Activated T-cell treated with anti-CD3 and anti-CD28 coated beads, Interleukin-2, amount 50 U/mL, for 48 hours (primary cell): ENCODE data around the gene TRAPPC14.
A peak's percentile ranks its signal among the peaks of the same experiment; 100 is the strongest.
"Not testable (repeated sequence)": the region's sequence is repeated elsewhere in the genome, so short reads cannot be mapped to it uniquely, and the experiment has no call there.

Experiments used
- DNase-seq, 2 experiments: peaks; one replicate each; pipeline ENCODE4 v3.0.0-alpha.2; 2020

Gene TRAPPC14, protein sequence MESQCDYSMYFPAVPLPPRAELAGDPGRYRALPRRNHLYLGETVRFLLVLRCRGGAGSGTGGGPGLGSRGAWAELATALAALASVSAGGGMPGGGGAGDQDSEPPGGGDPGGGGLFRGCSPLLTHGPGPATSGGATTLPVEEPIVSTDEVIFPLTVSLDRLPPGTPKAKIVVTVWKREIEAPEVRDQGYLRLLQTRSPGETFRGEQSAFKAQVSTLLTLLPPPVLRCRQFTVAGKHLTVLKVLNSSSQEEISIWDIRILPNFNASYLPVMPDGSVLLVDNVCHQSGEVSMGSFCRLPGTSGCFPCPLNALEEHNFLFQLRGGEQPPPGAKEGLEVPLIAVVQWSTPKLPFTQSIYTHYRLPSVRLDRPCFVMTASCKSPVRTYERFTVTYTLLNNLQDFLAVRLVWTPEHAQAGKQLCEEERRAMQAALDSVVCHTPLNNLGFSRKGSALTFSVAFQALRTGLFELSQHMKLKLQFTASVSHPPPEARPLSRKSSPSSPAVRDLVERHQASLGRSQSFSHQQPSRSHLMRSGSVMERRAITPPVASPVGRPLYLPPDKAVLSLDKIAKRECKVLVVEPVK

GRCh38 chr7:100158229-100159098 lies at the start of gene TRAPPC14:
Gene TRAPPC14 (minus strand): TSS chr7:100158723. CDS start chr7:100158499, 224 bp downstream.
- DNase-seq: peak; percentile 94 to 96

DNA sequence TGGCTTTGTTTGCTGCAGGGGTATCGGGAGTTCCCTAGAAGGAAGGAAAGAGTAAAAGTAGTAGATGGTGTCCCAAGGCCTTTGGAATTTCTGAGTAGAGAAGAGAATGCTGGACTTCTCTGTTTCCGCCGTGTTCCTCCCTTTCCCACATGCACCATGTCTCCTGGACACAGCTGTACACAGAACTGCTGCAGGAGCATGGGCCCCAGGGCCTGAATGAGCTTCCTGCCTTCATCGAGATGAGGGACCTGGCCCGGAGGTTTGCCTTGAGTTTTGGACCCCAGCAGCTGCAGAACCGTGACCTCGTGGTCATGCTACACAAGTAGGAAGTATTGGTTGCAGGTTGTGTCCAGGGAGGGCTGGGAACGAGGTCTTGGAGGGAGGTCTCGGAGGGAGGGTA lies 45.9 kb upstream of the TRAPPC14 start:
- no peak for DNase-seq

- no peak for DNase-seq
These were observed 42.2 kb upstream of the TRAPPC14 start for GRCh38 chr7:100200693-100201092.

GRCh38 chr7:100198266-100198665 lies 39.7 kb upstream of the TRAPPC14 start:
- no peak for DNase-seq

GRCh38 chr7:100195901-100196322 lies 37.4 kb upstream of the TRAPPC14 start:
- DNase-seq: not testable (repeated sequence)

- no peak for DNase-seq
These were observed 36.7 kb upstream of the TRAPPC14 start for GRCh38 chr7:100195222-100195621.

DNA sequence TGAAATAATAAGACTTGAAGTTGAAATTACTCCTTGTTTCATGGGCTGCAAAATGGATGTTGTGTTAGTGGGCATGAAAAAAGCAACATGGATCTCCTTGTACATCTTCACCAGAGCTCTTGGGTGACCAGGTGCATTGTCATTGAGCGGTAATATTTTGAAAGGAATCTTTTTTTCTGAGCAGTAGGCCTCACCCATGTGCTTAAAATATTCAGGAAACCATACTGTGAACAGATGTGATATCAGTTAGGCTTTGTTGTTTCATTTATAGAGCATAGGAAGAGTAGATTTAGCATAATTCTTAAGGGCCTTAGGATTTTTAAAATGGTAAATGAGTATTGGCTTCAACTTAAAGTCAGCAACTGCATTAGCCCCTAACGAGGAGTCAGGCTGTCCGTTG lies 34.4 kb upstream of the TRAPPC14 start:
- no peak for DNase-seq

GRCh38 chr7:100192281-100192862 lies 33.8 kb upstream of the TRAPPC14 start:
- DNase-seq: not testable (repeated sequence)

DNA sequence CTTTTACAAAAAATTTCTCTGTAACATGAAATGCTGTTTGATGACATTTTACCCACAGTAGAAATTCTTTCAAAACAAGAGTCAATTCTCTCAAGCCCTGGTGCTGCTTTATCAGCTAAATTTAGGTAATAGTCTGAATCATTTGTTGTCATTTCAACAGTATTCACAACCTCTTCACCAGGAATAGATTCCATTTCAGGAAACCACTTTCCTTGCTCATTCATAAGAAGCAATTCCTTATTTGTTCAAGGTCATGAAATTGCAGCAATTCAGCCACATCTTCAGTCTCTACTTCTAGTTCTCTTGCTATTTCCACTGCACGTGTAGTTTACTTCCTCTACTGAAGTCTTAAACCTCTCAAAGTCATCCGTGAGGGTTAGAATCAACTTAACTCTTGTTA lies 33.3 kb upstream of the TRAPPC14 start:
- DNase-seq: no peak

- no peak for DNase-seq
These were observed 31.7 kb upstream of the TRAPPC14 start for GRCh38 chr7:100190048-100190711.

DNA sequence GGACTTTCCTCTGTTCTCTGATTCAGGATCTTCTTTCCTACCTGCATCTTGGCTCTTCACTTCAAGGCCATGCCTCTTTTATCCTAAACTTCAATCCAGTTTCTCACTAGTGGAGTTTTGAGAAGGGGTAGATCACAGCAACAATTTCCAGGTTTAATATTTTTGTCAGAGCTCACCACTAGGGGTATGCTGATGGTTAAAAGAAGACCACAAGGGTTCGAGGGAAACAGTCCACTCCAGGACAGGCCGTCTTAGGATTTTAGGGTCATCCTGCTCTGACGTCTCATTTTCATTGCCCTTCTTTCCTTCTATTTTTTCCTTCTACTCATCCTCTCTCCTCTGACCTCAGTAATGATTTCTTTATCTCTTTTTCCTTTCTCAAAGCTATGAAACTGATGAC lies 30.5 kb upstream of the TRAPPC14 start:
- no peak for DNase-seq

DNA sequence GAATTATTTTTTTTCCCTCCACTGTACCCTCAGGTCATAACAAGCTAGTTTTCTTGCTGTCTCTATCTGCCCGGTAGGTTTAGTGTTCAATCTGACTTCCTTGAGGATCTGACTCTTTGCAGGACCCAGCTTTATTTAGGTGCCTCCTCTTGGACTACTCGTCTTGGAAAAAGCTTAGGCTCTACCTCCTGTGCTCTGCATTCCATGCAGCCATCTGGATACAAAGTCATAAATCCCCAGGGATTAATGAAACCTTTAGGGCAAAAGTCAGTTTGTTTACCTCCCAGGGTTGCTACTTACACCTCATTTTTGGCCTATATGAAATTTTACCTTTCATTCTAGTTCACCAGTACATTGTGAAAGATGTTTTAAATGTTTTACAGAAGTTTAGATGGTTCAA lies 27.2 kb upstream of the TRAPPC14 start:
- no peak for DNase-seq

DNA sequence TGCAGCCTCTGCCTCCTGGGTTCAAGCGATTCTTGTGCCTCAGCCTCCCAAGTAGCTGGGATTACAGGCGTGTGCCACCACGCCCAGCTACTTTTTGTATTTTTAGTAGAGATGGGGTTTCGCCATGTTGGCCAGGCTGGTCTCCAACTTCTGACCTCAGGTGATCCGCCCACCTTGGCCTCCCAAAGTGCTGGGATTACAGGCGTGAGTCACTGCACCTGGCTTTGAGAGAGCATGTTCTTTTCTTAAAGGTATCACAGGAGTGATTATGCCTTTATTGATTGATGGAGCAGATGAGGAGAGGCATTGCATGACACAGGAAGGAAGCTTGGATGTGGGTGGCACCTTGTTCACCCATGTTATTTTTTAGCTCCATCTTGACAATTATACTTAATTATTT lies 24.6 kb upstream of the TRAPPC14 start:
- not testable (repeated sequence) for DNase-seq

DNA sequence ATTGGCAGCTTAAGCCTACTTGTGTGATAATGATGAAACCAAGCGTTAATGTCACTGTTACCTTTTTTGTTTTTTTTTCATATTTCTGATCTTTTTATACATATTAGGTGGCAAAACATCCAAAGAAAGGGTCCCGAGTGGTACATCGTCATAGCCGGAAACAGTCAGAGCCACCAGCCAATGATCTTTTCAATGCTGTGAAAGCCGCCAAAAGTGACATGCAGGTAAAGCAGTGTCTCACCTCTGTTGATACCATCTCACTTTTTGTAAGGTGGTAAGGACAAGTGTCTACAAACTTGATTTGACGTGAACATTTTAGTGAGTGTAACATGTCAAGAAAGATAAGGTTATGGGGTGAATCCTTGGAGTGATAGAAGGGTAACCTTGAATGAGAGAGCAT lies 24.1 kb upstream of the TRAPPC14 start:
- DNase-seq: not testable (repeated sequence)

GRCh38 chr7:100180084-100180483 lies 21.6 kb upstream of the TRAPPC14 start:
- DNase-seq: not testable (repeated sequence)

GRCh38 chr7:100177045-100178001 lies 18.8 kb upstream of the TRAPPC14 start, which contains the start of the genes GPC2 and STAG3:
Gene GPC2 (minus strand): TSS chr7:100177381. CDS start chr7:100177199, 182 bp downstream.
Gene STAG3 (plus strand): TSS chr7:100177918. CDS start chr7:100180557, 2,639 bp downstream.
- DNase-seq: peak; percentile 100

DNA sequence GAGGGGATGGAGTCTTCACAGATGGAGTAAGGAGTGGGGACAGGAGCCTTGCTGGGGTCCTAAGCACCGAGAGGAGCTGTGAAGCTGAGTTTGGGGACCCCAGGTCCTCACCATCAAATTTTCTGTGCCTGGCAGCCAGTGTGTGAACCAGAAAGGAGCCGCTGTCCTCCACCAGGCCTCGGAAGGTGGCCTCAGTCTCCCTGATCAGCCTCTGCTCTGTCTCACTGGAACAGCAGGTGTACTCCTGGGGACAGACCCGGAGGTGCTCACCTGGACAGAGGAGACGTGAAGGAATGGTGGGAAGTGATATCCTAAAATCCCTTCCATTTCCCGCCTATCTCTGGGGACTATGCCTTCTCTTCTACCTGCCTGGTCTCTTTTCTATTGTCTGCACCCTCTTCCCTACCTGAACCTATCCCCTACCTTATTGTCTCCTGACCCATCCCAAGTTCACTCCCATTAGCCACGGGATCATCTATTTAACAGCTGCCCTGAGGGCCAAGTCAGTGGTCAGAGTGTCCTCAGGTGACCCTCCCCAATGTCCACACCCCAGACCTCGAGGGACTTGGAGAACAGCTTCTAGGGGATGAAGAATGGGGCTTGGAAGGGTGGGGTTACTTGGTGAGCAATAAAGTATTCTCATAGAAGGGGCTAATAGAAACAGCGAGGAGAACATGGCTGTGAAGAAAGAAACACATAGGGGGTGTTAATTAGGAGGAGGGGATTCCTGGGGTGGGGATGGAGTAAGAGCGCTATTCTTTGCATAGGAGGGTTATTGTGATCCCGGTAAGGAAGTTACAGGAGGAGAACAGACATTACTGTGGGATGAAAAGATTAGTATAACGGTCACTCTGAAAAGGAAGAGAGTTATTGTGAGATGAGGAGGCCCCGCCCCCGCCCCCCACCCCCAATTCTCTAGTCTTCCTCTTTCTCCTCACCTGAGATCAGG lies 17.8 kb upstream of the TRAPPC14 start:
- no peak for DNase-seq

- no peak for DNase-seq
These were observed 16.9 kb upstream of the TRAPPC14 start for GRCh38 chr7:100175296-100175935.

DNA sequence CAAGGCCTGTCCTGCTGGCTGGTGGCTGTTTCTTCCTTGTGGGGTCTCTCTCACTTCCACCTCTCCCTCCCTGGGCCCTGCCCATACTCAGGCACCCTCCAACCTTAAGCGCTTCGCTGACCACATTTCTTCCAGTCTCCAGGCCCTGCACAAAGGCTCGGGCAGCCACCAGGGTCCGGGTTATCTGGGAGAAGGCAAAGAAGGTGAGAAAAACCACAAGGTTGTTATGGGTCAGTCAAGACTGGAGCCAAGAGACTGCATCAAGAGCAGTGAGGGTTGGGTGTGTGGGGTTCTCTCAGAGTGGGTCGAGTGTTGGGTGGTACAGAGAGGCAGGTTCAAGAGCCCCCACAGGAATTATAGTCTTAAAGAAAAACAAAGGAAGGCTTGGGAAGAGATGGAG lies 16.1 kb upstream of the TRAPPC14 start:
- no peak for DNase-seq
